ENCODE results near the gene BCL10.

DNA sequence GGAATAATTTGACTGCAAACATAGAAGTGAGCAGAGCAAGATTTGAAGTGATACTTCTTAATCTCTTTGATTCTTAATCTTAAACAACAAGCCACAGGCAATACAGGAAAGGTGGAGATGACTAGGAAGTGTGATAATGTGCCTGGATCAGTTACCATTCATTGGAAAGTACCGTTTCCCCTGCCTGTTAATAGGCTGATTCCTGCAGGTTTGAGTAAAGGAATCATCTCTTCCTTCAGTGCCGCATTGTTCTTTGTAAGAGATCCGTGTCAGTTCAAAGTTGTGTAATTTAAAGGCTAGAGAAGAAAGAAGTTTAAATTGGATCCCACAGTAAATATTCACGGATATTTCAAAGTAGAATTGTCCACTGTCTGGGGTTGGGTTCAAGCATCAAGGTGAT is 43.5 kb upstream of the BCL10 start:
- TF ChIP-seq RFX5 (IDR thresholded peaks at IDR 0.05; ENCODE audit: borderline replicate concordance, low read depth, low read length) (no peak), POLR2A (IDR thresholded peaks at IDR 0.05; ENCODE audit: control extremely low read depth in 1 of 2, low read depth in 2 of 2, low read length in 2 of 2) (no peak), RNF2 (IDR thresholded peaks at IDR 0.05; ENCODE audit: borderline replicate concordance, low read depth, low read length, missing control alignments, poor library complexity, severe bottlenecking) (no peak), RAD21 (IDR thresholded peaks at IDR 0.05 in 1 of 2, conservative IDR thresholded peaks at IDR 0.05 in 1 of 2; ENCODE audit: low read depth in 2 of 2, low read length in 2 of 2) (no peak), CHD2 (IDR thresholded peaks at IDR 0.05; ENCODE audit: low read length) (no peak), EP300 (IDR thresholded peaks at IDR 0.05; ENCODE audit: borderline replicate concordance in 1 of 2, low read depth in 2 of 2, low read length in 2 of 2) (no peak), KDM1A (IDR thresholded peaks at IDR 0.05; ENCODE audit: borderline replicate concordance, low read length) (no peak)
- TF ChIP-seq, protein P1, sequence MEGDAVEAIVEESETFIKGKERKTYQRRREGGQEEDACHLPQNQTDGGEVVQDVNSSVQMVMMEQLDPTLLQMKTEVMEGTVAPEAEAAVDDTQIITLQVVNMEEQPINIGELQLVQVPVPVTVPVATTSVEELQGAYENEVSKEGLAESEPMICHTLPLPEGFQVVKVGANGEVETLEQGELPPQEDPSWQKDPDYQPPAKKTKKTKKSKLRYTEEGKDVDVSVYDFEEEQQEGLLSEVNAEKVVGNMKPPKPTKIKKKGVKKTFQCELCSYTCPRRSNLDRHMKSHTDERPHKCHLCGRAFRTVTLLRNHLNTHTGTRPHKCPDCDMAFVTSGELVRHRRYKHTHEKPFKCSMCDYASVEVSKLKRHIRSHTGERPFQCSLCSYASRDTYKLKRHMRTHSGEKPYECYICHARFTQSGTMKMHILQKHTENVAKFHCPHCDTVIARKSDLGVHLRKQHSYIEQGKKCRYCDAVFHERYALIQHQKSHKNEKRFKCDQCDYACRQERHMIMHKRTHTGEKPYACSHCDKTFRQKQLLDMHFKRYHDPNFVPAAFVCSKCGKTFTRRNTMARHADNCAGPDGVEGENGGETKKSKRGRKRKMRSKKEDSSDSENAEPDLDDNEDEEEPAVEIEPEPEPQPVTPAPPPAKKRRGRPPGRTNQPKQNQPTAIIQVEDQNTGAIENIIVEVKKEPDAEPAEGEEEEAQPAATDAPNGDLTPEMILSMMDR (IDR thresholded peaks at IDR 0.05; ENCODE audit: control extremely low read depth in 1 of 3, insufficient read depth in 1 of 3, low read depth in 1 of 3, low read length in 3 of 3), result no peak
- TF ChIP-seq, protein P2, sequence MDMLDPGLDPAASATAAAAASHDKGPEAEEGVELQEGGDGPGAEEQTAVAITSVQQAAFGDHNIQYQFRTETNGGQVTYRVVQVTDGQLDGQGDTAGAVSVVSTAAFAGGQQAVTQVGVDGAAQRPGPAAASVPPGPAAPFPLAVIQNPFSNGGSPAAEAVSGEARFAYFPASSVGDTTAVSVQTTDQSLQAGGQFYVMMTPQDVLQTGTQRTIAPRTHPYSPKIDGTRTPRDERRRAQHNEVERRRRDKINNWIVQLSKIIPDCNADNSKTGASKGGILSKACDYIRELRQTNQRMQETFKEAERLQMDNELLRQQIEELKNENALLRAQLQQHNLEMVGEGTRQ (IDR thresholded peaks at IDR 0.05; ENCODE audit: low read length), result no peak

Data from H1 (cell line).